Peyer's patch (tissue), 4 donors: ENCODE data around the gene P2RX2.

ENCODE experiments used
- POLR2A ChIP-seq, 2 donors: fragments of 450-650 bp; IDR thresholded peaks; one replicate each; pipeline ENCODE4 v1.5.1; 2017; ENCODE audit warnings: antibody characterized with exemption in 2 of 2, mild to moderate bottlenecking in 2 of 2, moderate library complexity in 2 of 2
- TF ChIP-seq, protein P1 (sequence below), 6 experiments: fragments of 450-650 bp in 4 of 6; fragments of 200-600 bp in 2 of 6; sonication (generic) in 1 of 6; IDR thresholded peaks; one replicate each; pipeline ENCODE4 v1.5.1; 2017 to 2019; ENCODE audit warnings: antibody characterized with exemption in 6 of 6, mild to moderate bottlenecking in 3 of 6, moderate library complexity in 1 of 6

DNA sequence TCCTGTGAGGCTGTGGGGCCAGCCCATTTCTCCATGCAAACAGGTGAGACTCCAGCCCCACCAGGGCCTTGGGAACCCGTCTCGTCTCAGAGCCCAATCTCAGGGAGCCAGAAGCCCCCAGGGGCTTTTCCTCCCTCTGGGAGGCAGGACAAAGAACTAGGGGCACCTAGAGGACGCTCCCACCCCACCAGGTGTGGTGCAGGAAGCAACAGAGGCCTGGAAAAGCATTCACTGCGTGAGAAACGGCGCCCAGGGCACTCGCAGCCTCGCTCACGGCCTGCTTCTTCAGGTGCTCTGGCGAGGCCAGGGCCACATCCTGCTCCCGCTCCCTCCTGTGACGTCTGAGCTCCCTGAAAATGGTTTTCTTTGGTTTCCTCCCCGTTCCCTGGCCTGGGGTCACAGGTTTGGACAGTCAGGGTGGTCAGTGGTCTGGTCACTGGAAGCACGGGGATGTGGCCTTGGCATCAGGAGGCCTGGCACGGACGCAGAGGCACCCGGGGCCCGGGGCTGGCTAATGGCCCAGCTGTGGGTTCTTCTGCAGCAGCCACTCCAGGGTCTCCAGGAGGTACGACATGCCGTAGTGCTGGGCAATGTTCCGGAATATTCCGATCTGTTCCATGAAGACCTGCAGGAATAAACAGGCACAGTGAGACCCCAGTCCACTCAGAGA, 5.7 kb downstream of the P2RX2 start:
- TF ChIP-seq, protein P1, sequence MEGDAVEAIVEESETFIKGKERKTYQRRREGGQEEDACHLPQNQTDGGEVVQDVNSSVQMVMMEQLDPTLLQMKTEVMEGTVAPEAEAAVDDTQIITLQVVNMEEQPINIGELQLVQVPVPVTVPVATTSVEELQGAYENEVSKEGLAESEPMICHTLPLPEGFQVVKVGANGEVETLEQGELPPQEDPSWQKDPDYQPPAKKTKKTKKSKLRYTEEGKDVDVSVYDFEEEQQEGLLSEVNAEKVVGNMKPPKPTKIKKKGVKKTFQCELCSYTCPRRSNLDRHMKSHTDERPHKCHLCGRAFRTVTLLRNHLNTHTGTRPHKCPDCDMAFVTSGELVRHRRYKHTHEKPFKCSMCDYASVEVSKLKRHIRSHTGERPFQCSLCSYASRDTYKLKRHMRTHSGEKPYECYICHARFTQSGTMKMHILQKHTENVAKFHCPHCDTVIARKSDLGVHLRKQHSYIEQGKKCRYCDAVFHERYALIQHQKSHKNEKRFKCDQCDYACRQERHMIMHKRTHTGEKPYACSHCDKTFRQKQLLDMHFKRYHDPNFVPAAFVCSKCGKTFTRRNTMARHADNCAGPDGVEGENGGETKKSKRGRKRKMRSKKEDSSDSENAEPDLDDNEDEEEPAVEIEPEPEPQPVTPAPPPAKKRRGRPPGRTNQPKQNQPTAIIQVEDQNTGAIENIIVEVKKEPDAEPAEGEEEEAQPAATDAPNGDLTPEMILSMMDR (IDR thresholded peaks at IDR 0.05): no peak
- TF ChIP-seq POLR2A (IDR thresholded peaks at IDR 0.05): no peak
